ENCODE data around the gene WDR90. TPM values are rescaled to one million over a fixed set of nuclear protein-coding genes. Genes with fewer than 3 reads are reported as not detected.
"Not testable (repeated sequence)": the region's sequence is repeated elsewhere in the genome, so short reads cannot be mapped to it uniquely, and the experiment has no call there.

WDR90 gene
- total and polyA plus RNA-seq, 7 experiments from 2014 or later: 0.56 to 70.6 (median 12.3) TPM

DNA sequence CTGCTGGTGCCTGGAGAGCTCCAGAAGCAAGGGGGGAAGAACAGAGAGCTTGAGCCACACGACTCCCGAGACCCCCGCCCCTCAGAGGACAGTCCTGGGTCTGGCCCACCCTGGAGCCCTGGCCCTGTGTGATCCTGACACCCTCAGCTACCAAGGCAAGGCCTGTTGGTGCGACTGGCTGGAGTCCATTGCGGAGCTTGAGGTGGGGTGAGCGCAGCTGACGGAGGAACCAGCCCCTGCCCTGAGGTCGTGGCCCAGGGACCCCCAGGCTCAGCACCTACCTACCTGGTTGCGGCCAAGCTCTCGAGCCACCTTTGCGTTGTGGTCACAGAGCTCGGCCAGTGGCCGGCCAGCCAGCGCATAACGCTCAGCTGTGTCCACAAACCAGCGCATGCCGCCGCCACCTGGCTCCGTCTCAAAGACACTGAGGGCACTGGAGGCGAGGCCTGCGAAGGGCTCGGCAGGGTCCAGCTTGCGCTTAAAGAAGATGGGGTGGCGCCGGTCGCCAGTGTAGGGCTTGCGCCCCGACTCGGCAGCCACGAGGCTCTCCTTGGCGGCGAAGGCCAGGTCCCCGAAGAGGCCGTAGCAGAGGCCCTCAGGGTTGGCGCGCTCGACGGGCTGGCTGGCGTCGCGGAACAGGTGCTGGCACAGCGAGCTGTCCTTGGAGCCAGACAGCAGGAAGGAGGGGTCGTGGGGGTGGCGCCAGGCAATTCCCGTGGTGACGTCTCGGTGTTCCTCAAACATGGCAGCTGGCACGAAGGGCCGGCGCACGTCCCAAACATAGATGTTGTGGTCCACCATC is 37.5 kb downstream of the WDR90 start:
- DNase-seq (no peak), ATAC-seq (no peak)
- no peaks in the 10 kb centered on the region for H3K27me3 Mint-ChIP-seq
- Histone ChIP-seq H3K4me3 (ENCODE audit: low read length) (no peak overlapping the region), H3K4me1 (ENCODE audit: control insufficient read depth in 2 of 2, insufficient read depth in 2 of 2, low read length in 2 of 2) (peaks cover 7 to 34% of the 10 kb centered on the region in 2 donors), H3K27me3 (ENCODE audit: control insufficient read depth in 2 of 2, insufficient read depth in 2 of 2, low read length in 2 of 2) (no peaks in the 10 kb centered on the region), H3K27ac (ENCODE audit: low read depth, low read length) (no peak overlapping the region), H3K9me3 (ENCODE audit: control insufficient read depth in 2 of 3, low read length in 3 of 3) (no peaks in the 10 kb centered on the region), H3K36me3 (ENCODE audit: control insufficient read depth in 2 of 3, insufficient read depth in 3 of 3, low read length in 3 of 3) (peaks cover 0 to 42% (median 12%) of the 10 kb centered on the region in 3 experiments)
- H3K9me3 Mint-ChIP-seq: peaks cover 0 to 2% (median 0%) of the 10 kb centered on the region in 11 donors
- POLR2A ChIA-PET: interaction anchor here (0.6 to 2.2 kb wide), 4 partner anchors 9 to 1829 kb away, joined by 3 to 10 read pairs (median 3); no protein-coding TSS in a partner anchor
- CTCF ChIA-PET: no interaction called here
- peak overlapping the region in 2 of 10 donors; percentile 12 to 63 for H3K4me3 Mint-ChIP-seq
- peaks cover 0 to 8% (median 4%) of the 10 kb centered on the region in 5 donors for H3K36me3 Mint-ChIP-seq
- H3K4me1 Mint-ChIP-seq: peaks cover 5 to 36% (median 26%) of the 10 kb centered on the region in 7 donors
- peak overlapping the region in 2 of 9 donors; percentile 23 to 52 for H3K27ac Mint-ChIP-seq
- intact Hi-C loops (cut with micrococcal nuclease): no loop called here

DNA sequence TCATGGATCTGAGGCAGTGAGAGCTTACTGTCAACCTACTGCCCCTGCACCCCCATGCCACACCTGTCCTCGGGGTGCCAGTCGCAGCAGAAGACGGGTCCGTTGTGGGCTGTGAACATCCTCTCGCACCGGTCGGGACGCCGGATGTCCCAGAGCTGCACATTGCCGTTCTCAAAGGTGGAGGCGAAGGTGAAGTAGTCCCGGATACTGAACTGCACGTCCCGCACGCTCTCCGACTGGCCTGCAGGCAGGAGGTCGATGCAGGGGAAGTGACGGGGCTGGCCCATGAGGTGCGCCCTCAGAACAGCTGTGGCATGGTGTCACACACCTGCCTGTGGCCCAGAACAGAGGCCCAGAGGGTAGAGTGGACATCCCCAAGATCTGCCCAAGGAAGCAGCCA is 38.3 kb downstream of the WDR90 start:
- Histone ChIP-seq H3K36me3 (ENCODE audit: control insufficient read depth in 2 of 3, insufficient read depth in 3 of 3, low read length in 3 of 3) (peaks cover 0 to 33% (median 11%) of the 10 kb centered on the region in 3 experiments), H3K27ac (ENCODE audit: low read depth, low read length) (no peak overlapping the region), H3K9me3 (ENCODE audit: control insufficient read depth in 2 of 3, low read length in 3 of 3) (no peaks in the 10 kb centered on the region), H3K27me3 (ENCODE audit: control insufficient read depth in 2 of 2, insufficient read depth in 2 of 2, low read length in 2 of 2) (no peaks in the 10 kb centered on the region), H3K4me3 (ENCODE audit: low read length) (no peak overlapping the region), H3K4me1 (ENCODE audit: control insufficient read depth in 2 of 2, insufficient read depth in 2 of 2, low read length in 2 of 2) (peaks cover 7 to 32% of the 10 kb centered on the region in 2 donors)
- intact Hi-C loops (cut with micrococcal nuclease): no loop called here
- ATAC-seq: no peak
- ChIA-PET POLR2A (interaction anchor here (0.8 to 3.7 kb wide), 4 partner anchors 8 to 33 kb away, joined by 3 to 33 read pairs (median 6); partner anchors contain the start of gene RHOT2), CTCF (no interaction called here)
- no peak for DNase-seq
- Mint-ChIP-seq H3K4me3 (peak overlapping the region in 1 of 10 donors; percentile 91), H3K4me1 (peaks cover 7 to 34% (median 23%) of the 10 kb centered on the region in 7 donors), H3K9me3 (peaks cover 0 to 2% (median 0%) of the 10 kb centered on the region in 11 donors), H3K36me3 (peaks cover 0 to 4% (median 2%) of the 10 kb centered on the region in 5 donors), H3K27me3 (peaks cover 0 to 5% (median 0%) of the 10 kb centered on the region in 5 donors), H3K27ac (no peak overlapping the region)

DNA sequence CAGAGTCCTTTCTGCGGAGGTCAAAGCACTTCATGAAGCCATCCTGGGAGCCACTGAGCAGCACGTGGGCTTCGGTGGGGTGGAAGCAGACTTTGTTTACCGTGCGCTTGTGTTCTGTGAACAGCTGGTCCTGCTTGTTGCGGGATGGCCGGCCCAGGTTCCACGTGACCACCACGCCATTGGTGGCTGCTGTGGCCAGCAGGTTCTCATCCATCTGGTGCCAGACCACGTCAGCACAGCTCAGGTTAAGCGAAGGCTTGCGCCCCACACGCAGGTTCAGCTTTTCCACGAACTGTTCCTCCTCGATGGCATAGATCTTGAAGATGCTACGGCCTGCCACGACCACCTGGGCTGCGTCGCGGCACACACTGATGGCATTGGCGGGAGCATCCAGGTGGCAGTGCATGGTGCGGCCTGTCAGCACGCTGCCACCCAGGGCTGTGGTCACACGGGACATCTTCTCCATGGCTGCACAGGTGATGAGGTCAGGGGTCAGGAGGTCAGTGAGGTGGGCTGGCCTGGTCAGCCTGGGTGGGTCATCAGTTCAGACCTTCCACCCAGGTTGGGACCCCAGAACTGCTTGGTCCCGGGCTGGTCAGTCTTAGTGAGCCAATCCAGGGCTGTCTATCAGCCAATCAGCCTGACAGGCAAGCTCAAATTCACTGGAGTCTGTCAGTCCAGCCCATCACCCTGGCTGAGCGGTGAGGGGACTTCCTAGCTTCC is 40.2 kb downstream of the WDR90 start:
- no peak for DNase-seq
- Mint-ChIP-seq H3K27me3 (peaks cover 0 to 17% (median 0%) of the 10 kb centered on the region in 5 donors), H3K9me3 (peaks cover 0 to 2% (median 0%) of the 10 kb centered on the region in 11 donors), H3K36me3 (peaks cover 0 to 4% (median 0%) of the 10 kb centered on the region in 5 donors), H3K27ac (peak overlapping the region; percentile 87 to 94 (median 90)), H3K4me3 (peak overlapping the region; percentile 89 to 94 (median 92)), H3K4me1 (peaks cover 4 to 35% (median 20%) of the 10 kb centered on the region in 7 donors)
- no peaks in the 10 kb centered on the region for H3K27me3 ChIP-seq (ENCODE audit: control insufficient read depth in 2 of 2, insufficient read depth in 2 of 2, low read length in 2 of 2)
- H3K27ac ChIP-seq (ENCODE audit: low read depth, low read length): peak overlapping the region; percentile 86
- H3K36me3 ChIP-seq (ENCODE audit: control insufficient read depth in 2 of 3, insufficient read depth in 3 of 3, low read length in 3 of 3): peaks cover 0 to 25% (median 0%) of the 10 kb centered on the region in 3 experiments
- CTCF ChIA-PET: interaction anchor here (1.3 kb wide), 1 partner anchor 21 kb away, joined by 3 read pairs; no protein-coding TSS in a partner anchor
- peak overlapping the region; percentile 75 for H3K4me3 ChIP-seq (ENCODE audit: low read length)
- intact Hi-C loops (cut with micrococcal nuclease): no loop called here
- no peak for ATAC-seq
- H3K9me3 ChIP-seq (ENCODE audit: control insufficient read depth in 2 of 3, low read length in 3 of 3): no peaks in the 10 kb centered on the region
- H3K4me1 ChIP-seq (ENCODE audit: control insufficient read depth in 2 of 2, insufficient read depth in 2 of 2, low read length in 2 of 2): peaks cover 7 to 25% of the 10 kb centered on the region in 2 donors
- POLR2A ChIA-PET: interaction anchor here (0.7 to 3.7 kb wide), 13 partner anchors 8 to 1476 kb away, joined by 3 to 34 read pairs (median 4); partner anchors contain the start of genes ANTKMT, METTL26, RHOT2 and STUB1

DNA sequence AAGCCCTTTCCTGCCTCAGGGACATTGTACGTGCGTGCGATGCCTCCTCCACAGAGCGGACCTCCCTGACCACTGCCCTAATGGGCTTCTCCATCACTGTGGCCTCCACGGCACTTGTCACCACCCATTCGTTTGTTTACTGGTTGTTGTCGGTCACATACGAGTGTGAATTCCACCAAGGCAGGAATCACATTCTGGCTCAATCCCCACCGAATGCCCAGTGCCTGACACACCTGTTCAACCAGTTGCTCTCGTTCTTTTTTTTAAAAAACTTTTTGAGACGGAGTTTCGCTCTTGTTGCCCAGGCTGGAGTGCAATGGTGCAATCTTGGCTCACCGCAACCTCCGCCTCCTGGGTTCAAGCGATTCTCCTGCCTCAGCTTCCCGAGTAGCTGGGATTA is 42.1 kb downstream of the WDR90 start:
- H3K4me3 ChIP-seq (ENCODE audit: low read length); H3K27ac ChIP-seq (ENCODE audit: low read depth, low read length); DNase-seq; ATAC-seq; H3K27me3 ChIP-seq (ENCODE audit: control insufficient read depth in 2 of 2, insufficient read depth in 2 of 2, low read length in 2 of 2); intact Hi-C loops (cut with micrococcal nuclease); H3K9me3 Mint-ChIP-seq; H3K36me3 Mint-ChIP-seq; H3K9me3 ChIP-seq (ENCODE audit: control insufficient read depth in 2 of 3, low read length in 3 of 3); CTCF ChIA-PET: not testable (repeated sequence)
- peak overlapping the region; percentile 64 to 93 (median 90) for H3K4me3 Mint-ChIP-seq
- H3K27ac Mint-ChIP-seq: peak overlapping the region in 8 of 9 donors; percentile 2 to 92 (median 86)
- H3K4me1 ChIP-seq (ENCODE audit: control insufficient read depth in 2 of 2, insufficient read depth in 2 of 2, low read length in 2 of 2): peaks cover 8 to 25% of the 10 kb centered on the region in 2 donors
- H3K27me3 Mint-ChIP-seq: peaks cover 0 to 19% (median 0%) of the 10 kb centered on the region in 5 donors
- POLR2A ChIA-PET: interaction anchor here (1.5 to 3.7 kb wide), 3 partner anchors 10 to 55 kb away, joined by 3 to 34 read pairs (median 7); partner anchors contain the start of genes ANTKMT, METTL26 and STUB1
- H3K4me1 Mint-ChIP-seq: peaks cover 4 to 45% (median 27%) of the 10 kb centered on the region in 7 donors
- H3K36me3 ChIP-seq (ENCODE audit: control insufficient read depth in 2 of 3, insufficient read depth in 3 of 3, low read length in 3 of 3): peaks cover 0 to 18% (median 0%) of the 10 kb centered on the region in 3 experiments

DNA sequence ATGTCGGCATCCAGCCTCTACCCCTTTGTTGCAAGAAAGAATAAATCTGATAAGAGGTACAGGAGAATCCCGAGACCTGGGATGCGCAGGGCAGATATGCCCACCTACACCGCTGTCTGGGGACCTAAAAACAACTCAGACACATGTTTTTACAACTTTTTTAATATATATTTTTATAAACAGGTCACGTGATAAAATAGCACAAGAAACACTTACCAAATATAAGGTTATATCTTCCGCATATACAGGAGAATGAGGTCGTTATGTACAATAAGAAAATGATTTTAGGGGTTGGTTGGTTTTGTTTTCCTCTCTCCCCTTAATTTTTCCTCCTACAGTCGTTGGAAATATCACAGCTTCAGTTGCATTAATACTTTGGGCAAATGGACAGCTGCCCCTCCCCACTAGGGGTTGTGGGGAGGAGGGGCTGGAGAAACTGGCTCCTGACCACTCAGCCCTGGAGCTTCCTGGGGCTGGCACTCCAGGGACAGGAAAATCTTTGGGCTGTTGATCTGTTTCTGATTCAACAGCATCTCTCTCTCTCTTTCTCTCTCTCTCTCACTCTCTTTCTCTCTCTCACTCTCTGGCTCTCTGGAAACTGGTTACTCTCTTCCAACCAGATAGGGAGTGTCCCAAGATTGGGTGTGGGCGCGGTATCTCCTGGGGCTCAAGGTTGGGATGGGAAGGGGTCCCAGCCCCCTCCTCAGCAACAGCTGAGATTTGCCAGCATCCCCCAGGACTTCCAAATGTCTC is 43.4 kb downstream of the WDR90 start:
- H3K9me3 ChIP-seq (ENCODE audit: control insufficient read depth in 2 of 3, low read length in 3 of 3): no peaks in the 10 kb centered on the region
- ChIA-PET CTCF (no interaction called here), POLR2A (interaction anchor here (0.7 to 2.1 kb wide), 3 partner anchors 8 to 17 kb away, joined by 3 to 12 read pairs (median 4); partner anchors contain the start of genes JMJD8, RHBDL1 and STUB1)
- Mint-ChIP-seq H3K36me3 (peaks cover 0 to 4% (median 0%) of the 10 kb centered on the region in 5 donors), H3K4me1 (peaks cover 4 to 51% (median 30%) of the 10 kb centered on the region in 7 donors), H3K9me3 (peaks cover 0 to 2% (median 0%) of the 10 kb centered on the region in 11 donors), H3K27me3 (peaks cover 0 to 19% (median 0%) of the 10 kb centered on the region in 5 donors), H3K27ac (peak overlapping the region in 7 of 9 donors; percentile 41 to 89 (median 63)), H3K4me3 (peak overlapping the region; percentile 13 to 93 (median 46))
- intact Hi-C loops (cut with micrococcal nuclease): no loop called here
- no peak for DNase-seq
- no peak for ATAC-seq
- no peak overlapping the region for H3K27ac ChIP-seq (ENCODE audit: low read depth, low read length)
- no peaks in the 10 kb centered on the region for H3K27me3 ChIP-seq (ENCODE audit: control insufficient read depth in 2 of 2, insufficient read depth in 2 of 2, low read length in 2 of 2)
- H3K4me1 ChIP-seq (ENCODE audit: control insufficient read depth in 2 of 2, insufficient read depth in 2 of 2, low read length in 2 of 2): peaks cover 11 to 30% of the 10 kb centered on the region in 2 donors
- H3K36me3 ChIP-seq (ENCODE audit: control insufficient read depth in 2 of 3, insufficient read depth in 3 of 3, low read length in 3 of 3): peaks cover 0 to 6% (median 0%) of the 10 kb centered on the region in 3 experiments
- no peak overlapping the region for H3K4me3 ChIP-seq (ENCODE audit: low read length)

Measured in naive thymus-derived CD4-positive, alpha-beta T cell (primary cell).